ENCODE results near the gene PRPSAP1.

DNA sequence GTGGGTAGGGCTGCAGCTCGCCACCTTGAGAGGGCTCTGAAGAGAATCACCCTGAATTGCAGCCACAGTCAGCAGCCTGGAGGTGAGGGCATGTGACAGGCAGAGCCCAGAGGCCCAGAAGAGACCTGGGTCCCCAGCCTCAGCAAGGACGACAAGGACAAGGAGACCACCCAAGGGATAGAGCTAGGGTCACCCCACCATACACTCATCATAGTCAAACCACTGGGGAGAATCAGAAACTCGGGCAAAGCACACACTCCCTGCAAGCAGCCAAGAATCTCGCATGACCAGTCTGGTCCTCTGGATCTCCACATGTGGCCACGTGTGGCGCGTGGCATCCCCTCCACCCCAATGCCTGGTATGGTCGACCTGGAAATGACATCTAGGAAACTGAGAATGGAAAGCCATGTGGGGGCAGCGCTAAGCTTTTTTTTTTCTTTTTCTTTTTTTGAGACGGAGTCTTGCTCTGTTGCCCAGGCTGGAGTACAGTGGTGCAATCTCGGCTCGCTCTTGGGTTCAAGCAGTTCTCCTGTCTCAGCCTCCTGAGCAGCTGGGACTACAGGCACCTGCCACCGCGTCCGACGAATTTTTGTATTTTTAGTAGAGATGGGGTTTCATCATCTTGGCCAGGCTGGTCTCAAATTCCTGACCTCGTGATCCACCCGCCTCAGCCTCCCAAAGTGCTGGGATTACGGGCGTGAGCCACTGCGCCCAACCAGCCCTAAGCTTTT, 26.1 kb upstream of the PRPSAP1 start:
- TF ChIP-seq, protein P1, sequence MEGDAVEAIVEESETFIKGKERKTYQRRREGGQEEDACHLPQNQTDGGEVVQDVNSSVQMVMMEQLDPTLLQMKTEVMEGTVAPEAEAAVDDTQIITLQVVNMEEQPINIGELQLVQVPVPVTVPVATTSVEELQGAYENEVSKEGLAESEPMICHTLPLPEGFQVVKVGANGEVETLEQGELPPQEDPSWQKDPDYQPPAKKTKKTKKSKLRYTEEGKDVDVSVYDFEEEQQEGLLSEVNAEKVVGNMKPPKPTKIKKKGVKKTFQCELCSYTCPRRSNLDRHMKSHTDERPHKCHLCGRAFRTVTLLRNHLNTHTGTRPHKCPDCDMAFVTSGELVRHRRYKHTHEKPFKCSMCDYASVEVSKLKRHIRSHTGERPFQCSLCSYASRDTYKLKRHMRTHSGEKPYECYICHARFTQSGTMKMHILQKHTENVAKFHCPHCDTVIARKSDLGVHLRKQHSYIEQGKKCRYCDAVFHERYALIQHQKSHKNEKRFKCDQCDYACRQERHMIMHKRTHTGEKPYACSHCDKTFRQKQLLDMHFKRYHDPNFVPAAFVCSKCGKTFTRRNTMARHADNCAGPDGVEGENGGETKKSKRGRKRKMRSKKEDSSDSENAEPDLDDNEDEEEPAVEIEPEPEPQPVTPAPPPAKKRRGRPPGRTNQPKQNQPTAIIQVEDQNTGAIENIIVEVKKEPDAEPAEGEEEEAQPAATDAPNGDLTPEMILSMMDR (IDR thresholded peaks at IDR 0.05), result no peak
- no peak for TF ChIP-seq POLR2A (IDR thresholded peaks at IDR 0.05)
